C4-2B (cell line): Measurements from ENCODE around the gene PDE4B.

Experiments
- H3K27ac ChIP-seq: fragments of 450-650 bp; 2 replicates; pipeline ENCODE4 v1.5.1; 2017
- CTCF ChIP-seq: fragments of 450-650 bp; conservative IDR thresholded peaks from 2 replicates; pipeline ENCODE4 v1.5.1; 2017; ENCODE audit warnings: mild to moderate bottlenecking
- ZFX ChIP-seq: fragments of 450-650 bp; IDR thresholded peaks from 2 replicates; pipeline ENCODE4 v1.6.1; 2017

The PDE4B gene

GRCh38 chr1:66231217-66231616, 438.5 kb downstream of the PDE4B start:
- no peak overlapping the region for H3K27ac ChIP-seq
- TF ChIP-seq ZFX = no peak
- no peak for TF ChIP-seq CTCF

GRCh38 chr1:66231681-66232463, 439.2 kb downstream of the PDE4B start:
- H3K27ac ChIP-seq = no peak overlapping the region
- TF ChIP-seq CTCF (no peak), ZFX (no peak)

- no peak overlapping the region for H3K27ac ChIP-seq
- TF ChIP-seq ZFX = no peak
- no peak for TF ChIP-seq CTCF
These were observed 444.3 kb downstream of the PDE4B start for GRCh38 chr1:66237042-66237441.

GRCh38 chr1:66237722-66238479, 445.2 kb downstream of the PDE4B start:
- no peak overlapping the region for H3K27ac ChIP-seq
- TF ChIP-seq ZFX (no peak), CTCF (no peak)

GRCh38 chr1:66239834-66240233, 447.1 kb downstream of the PDE4B start:
- TF ChIP-seq ZFX (no peak), CTCF (no peak)
- no peak overlapping the region for H3K27ac ChIP-seq

GRCh38 chr1:66240491-66241484, 448.1 kb downstream of the PDE4B start:
- no peak for TF ChIP-seq CTCF
- TF ChIP-seq ZFX = no peak
- H3K27ac ChIP-seq = no peak overlapping the region
